HG03354 (cell line): ENCODE data around the gene PLCZ1.

Source experiments
- ATAC-seq: cut with Tn5 transposase; IDR thresholded peaks from one replicate; pipeline ENCODE4 v1.9.1; 2021; ENCODE audit warnings: mild to moderate bottlenecking; ENCODE audit not compliant: unreplicated experiment, poor library complexity, severe bottlenecking

Gene PLCZ1

GRCh38 chr12:18644564-18644963 lies 93.2 kb downstream of the PLCZ1 start:
- no peak for ATAC-seq

GRCh38 chr12:18643681-18644080 lies 94.1 kb downstream of the PLCZ1 start:
- no peak for ATAC-seq

- no peak for ATAC-seq
Observed at GRCh38 chr12:18640321-18640955, 97.4 kb downstream of the PLCZ1 start.

- no peak for ATAC-seq
Observed at GRCh38 chr12:18634382-18634781, 103.4 kb downstream of the PLCZ1 start.
